A673 (cell line): ENCODE measurements around the gene THAP4. TPM values are rescaled to one million over a fixed set of nuclear protein-coding genes. Genes with fewer than 3 reads are reported as not detected.

Source experiments
- BruUV-seq: library from RNA; stranded (reverse); fragments of 400-500 nt; replicated peaks from 2 replicates; lab custom pipeline; 2021; lab: Mats Ljungman, UMichigan
- CTCF ChIA-PET: fragments of 300-600 bp; sonication (Branson Sonifier 250); formaldehyde crosslinking; loops from one replicate; lab custom pipeline; 2022; ENCODE audit warnings: antibody characterized with exemption; lab: Charles Lee
- POLR2A ChIA-PET: fragments of 300-600 bp; sonication (Branson Sonifier 250); formaldehyde crosslinking; loops from one replicate; lab custom pipeline; 2022; ENCODE audit warnings: antibody characterized with exemption; ENCODE audit not compliant: low non-redundant PET; lab: Charles Lee
- DNase-seq: peaks from one replicate; pipeline ENCODE4 v3.0.0-alpha.2; 2015; ENCODE audit warnings: low spot score
- H3K27ac ChIP-seq: fragments of 200-600 bp; sonication (generic); 2 replicates; pipeline ENCODE4 v1.5.1; 2016; ENCODE audit warnings: mixed run types, low read depth, mild to moderate bottlenecking, mixed read lengths, antibody characterized with exemption, low read length; ENCODE audit not compliant: poor library complexity, severe bottlenecking
- H3K27me3 ChIP-seq: fragments of 200-600 bp; sonication (generic); replicated peaks from 2 replicates; pipeline ENCODE4 v1.6.1; 2017; ENCODE audit warnings: mixed run types, low read depth, mild to moderate bottlenecking, mixed read lengths, antibody characterized with exemption, low read length; ENCODE audit not compliant: insufficient read depth, poor library complexity
- H3K36me3 ChIP-seq: fragments of 200-600 bp; sonication (generic); 2 replicates; pipeline ENCODE4 v1.6.1; 2016; ENCODE audit warnings: mixed run types, mild to moderate bottlenecking, mixed read lengths, antibody characterized with exemption, low read length; ENCODE audit not compliant: insufficient read depth, poor library complexity, severe bottlenecking
- H3K4me1 ChIP-seq: fragments of 200-600 bp; sonication (generic); 2 replicates; pipeline ENCODE4 v1.6.1; 2017; ENCODE audit warnings: mixed run types, mild to moderate bottlenecking, mixed read lengths, antibody characterized with exemption, low read length; ENCODE audit not compliant: insufficient read depth, poor library complexity, severe bottlenecking
- H3K4me3 ChIP-seq: fragments of 200-600 bp; sonication (generic); 2 replicates; pipeline ENCODE4 v1.5.1; 2016; ENCODE audit warnings: low read depth, mixed run types, mild to moderate bottlenecking, mixed read lengths, low read length; ENCODE audit not compliant: poor library complexity, severe bottlenecking
- H3K9me3 ChIP-seq: fragments of 200-600 bp; sonication (generic); 2 replicates; pipeline ENCODE4 v1.6.1; 2016; ENCODE audit warnings: mixed run types, low read depth, mild to moderate bottlenecking, mixed read lengths, antibody characterized with exemption, low read length; ENCODE audit not compliant: poor library complexity, severe bottlenecking
- CTCF ChIP-seq: fragments of 300-800, 200-600 bp; sonication (generic); conservative IDR thresholded peaks from 2 replicates; pipeline ENCODE4 v1.5.1; 2017; ENCODE audit warnings: low read depth, mild to moderate bottlenecking, antibody characterized with exemption, low read length, moderate library complexity, mixed read lengths
- EZH2 ChIP-seq: fragments of 200-600 bp; sonication (generic); IDR thresholded peaks from 2 replicates; pipeline ENCODE4 v1.6.1; 2017; ENCODE audit warnings: borderline replicate concordance, low read depth, mild to moderate bottlenecking, mixed read lengths, antibody characterized with exemption, low read length; ENCODE audit not compliant: poor library complexity, severe bottlenecking
- intact Hi-C: fragments of 100-400 bp; cut with micrococcal nuclease; formaldehyde crosslinking; loops from one replicate; pipeline ENCODE4 v1.10.0; 2022; ENCODE audit not compliant: unreplicated experiment
- total RNA-seq: library from RNA; stranded (reverse); gene quantifications from 2 replicates; pipeline ENCODE4 v1.2.3, GENCODE V29; 2021

The THAP4 gene
- total RNA-seq, 1 experiment from 2014 or later: 82.0 TPM

DNA sequence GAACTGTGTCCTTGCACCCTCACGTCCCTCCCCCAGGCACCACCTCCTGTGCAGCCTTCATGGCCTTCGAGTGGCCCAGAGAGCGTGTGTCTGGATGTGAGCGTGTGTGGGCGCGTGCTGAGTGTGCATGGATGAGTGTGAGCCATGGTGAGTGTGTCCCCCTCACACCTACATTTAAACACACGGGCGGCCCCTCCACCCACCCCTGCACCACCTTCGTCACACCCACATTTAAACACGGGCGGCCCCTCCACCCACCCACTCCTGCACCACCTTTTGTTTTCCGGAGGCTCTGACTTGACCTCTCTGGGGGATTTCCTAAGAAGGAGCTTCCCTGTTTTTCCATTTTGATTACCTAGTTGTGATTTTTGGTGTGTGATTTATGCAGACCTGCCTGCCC is 31.9 kb upstream of the THAP4 start:
- no peaks in the 10 kb centered on the region for H3K4me1 ChIP-seq
- ChIA-PET POLR2A (interaction anchor here (0.7 kb wide), 1 partner anchor 106 kb away, joined by 3 read pairs; no protein-coding TSS in a partner anchor), CTCF (no interaction called here)
- no peaks in the 10 kb centered on the region for H3K27me3 ChIP-seq
- H3K9me3 ChIP-seq: no peaks in the 10 kb centered on the region
- no peak overlapping the region for H3K4me3 ChIP-seq
- no TSS peak for BruUV-seq
- no peak overlapping the region for H3K27ac ChIP-seq
- DNase-seq: no peak
- intact Hi-C loops: no loop called here
- TF ChIP-seq EZH2: no peak
- peaks cover 4% of the 10 kb centered on the region for H3K36me3 ChIP-seq

GRCh38 chr2:241668354-241668753 is 31.4 kb upstream of the THAP4 start:
- Histone ChIP-seq H3K4me3 (no peak overlapping the region), H3K36me3 (peaks cover 4% of the 10 kb centered on the region), H3K27ac (no peak overlapping the region), H3K27me3 (no peaks in the 10 kb centered on the region), H3K9me3 (no peaks in the 10 kb centered on the region), H3K4me1 (no peaks in the 10 kb centered on the region)
- TF ChIP-seq CTCF (no peak), EZH2 (no peak)
- ChIA-PET POLR2A (interaction anchor here (0.6 kb wide), 1 partner anchor 332 kb away, joined by 3 read pairs; no protein-coding TSS in a partner anchor), CTCF (no interaction called here)
- intact Hi-C loops: no loop called here
- no TSS peak for BruUV-seq
- no peak for DNase-seq

GRCh38 chr2:241666627-241667400 is 29.9 kb upstream of the THAP4 start:
- ChIA-PET CTCF (no interaction called here), POLR2A (no interaction called here)
- no peak overlapping the region for H3K27ac ChIP-seq
- no peaks in the 10 kb centered on the region for H3K4me1 ChIP-seq
- H3K4me3 ChIP-seq: no peak overlapping the region
- no peaks in the 10 kb centered on the region for H3K9me3 ChIP-seq
- no TSS peak for BruUV-seq
- no peaks in the 10 kb centered on the region for H3K27me3 ChIP-seq
- TF ChIP-seq CTCF: no peak
- TF ChIP-seq EZH2: no peak
- DNase-seq: no peak
- intact Hi-C loops: no loop called here
- no peaks in the 10 kb centered on the region for H3K36me3 ChIP-seq
